Endodermal cell (in vitro differentiated cells): ENCODE data around the gene TRMT2A. TPM values are rescaled to one million over a fixed set of nuclear protein-coding genes. Genes with fewer than 3 reads are reported as not detected.

Experiments
- DNase-seq: peaks from one replicate; pipeline ENCODE4 v3.0.0-alpha.2; 2017
- H3K27ac ChIP-seq: 2 replicates; pipeline ENCODE4 v1.5.1; 2013; ENCODE audit warnings: mild to moderate bottlenecking, low read depth, low read length, moderate library complexity
- H3K27me3 ChIP-seq: 2 replicates; pipeline ENCODE4 v1.6.1; 2013; ENCODE audit warnings: mild to moderate bottlenecking, low read length, moderate library complexity; ENCODE audit not compliant: insufficient read depth, control insufficient read depth, poor library complexity, severe bottlenecking
- H3K36me3 ChIP-seq: 2 replicates; pipeline ENCODE4 v1.7.0; 2013; ENCODE audit warnings: mild to moderate bottlenecking, low read length, moderate library complexity; ENCODE audit not compliant: control insufficient read depth, insufficient read depth
- H3K4me1 ChIP-seq: one replicate; pipeline ENCODE4 v1.7.0; 2013; ENCODE audit warnings: low read length; ENCODE audit not compliant: control insufficient read depth, insufficient read depth
- H3K4me3 ChIP-seq: 2 replicates; pipeline ENCODE4 v1.5.1; 2013; ENCODE audit warnings: mild to moderate bottlenecking, low read length, moderate library complexity
- H3K9ac ChIP-seq: 2 replicates; pipeline ENCODE4 v1.6.1; 2013; ENCODE audit warnings: mild to moderate bottlenecking, low read length, moderate library complexity; ENCODE audit not compliant: poor library complexity, severe bottlenecking; ENCODE audit errors: extremely low read depth
- H3K9me3 ChIP-seq: 2 replicates; pipeline ENCODE4 v1.6.1; 2013; ENCODE audit warnings: mild to moderate bottlenecking, low read length, moderate library complexity; ENCODE audit not compliant: control insufficient read depth
- H3K27ac Mint-ChIP-seq: 2 replicates; pipeline ENCODE4 v1.8.0; 2020; ENCODE audit warnings: mixed read lengths
- H3K27me3 Mint-ChIP-seq: 2 replicates; pipeline ENCODE4 v1.8.0; 2021; ENCODE audit warnings: mild to moderate bottlenecking, mixed read lengths; ENCODE audit not compliant: insufficient read depth
- H3K36me3 Mint-ChIP-seq: 2 replicates; pipeline ENCODE4 v1.8.0; 2020; ENCODE audit warnings: low read depth, mixed read lengths
- H3K4me1 Mint-ChIP-seq: 2 replicates; pipeline ENCODE4 v1.8.0; 2020; ENCODE audit warnings: mixed read lengths
- H3K4me3 Mint-ChIP-seq: 2 replicates; pipeline ENCODE4 v1.8.0; 2020; ENCODE audit warnings: mild to moderate bottlenecking, moderate library complexity, mixed read lengths
- H3K9me3 Mint-ChIP-seq: 2 replicates; pipeline ENCODE4 v1.8.0; 2020; ENCODE audit warnings: mild to moderate bottlenecking, mixed read lengths
- CTCF ChIP-seq: fragments of 200-600 bp; sonication (generic); conservative IDR thresholded peaks from 2 replicates; pipeline ENCODE4 v1.5.0; 2021; ENCODE audit warnings: antibody characterized with exemption, mild to moderate bottlenecking
- WGBS, 2 experiments: methylation state at CpG; one replicate each; pipeline versions ENCODE4 v1.1.5 to v1.1.7; 2013; ENCODE audit warnings: missing lambda C conversion rate in 2 of 2, mixed read lengths in 1 of 2; ENCODE audit not compliant: insufficient coverage in 1 of 2, insufficient read length in 1 of 2; 5-methylcytosine and 5-hydroxymethylcytosine counted together
- total RNA-seq, 2 donors: library from RNA; stranded (reverse); fragmentation: NEBNext Ultra II Directional in 1 of 2; extraction: Animal tissue kit (Norgen Biotek cat#: 25700) in 1 of 2; gene quantifications; 2 replicates in 1 of 2; 3 replicates in 1 of 2; pipeline ENCODE4 v1.2.1, GENCODE V29; 2021

TRMT2A gene
- total RNA-seq, 2 donors from 2014 or later, result 45.6 to 55.2 TPM

GRCh38 chr22:20148414-20148813, 31.4 kb upstream of the TRMT2A start:
- Histone ChIP-seq H3K4me1 (no peaks in the 10 kb centered on the region), H3K9me3 (no peaks in the 10 kb centered on the region), H3K9ac (no peak overlapping the region), H3K36me3 (no peaks in the 10 kb centered on the region), H3K27me3 (no peaks in the 10 kb centered on the region), H3K4me3 (no peak overlapping the region), H3K27ac (no peak overlapping the region)
- Mint-ChIP-seq H3K36me3 (no peaks in the 10 kb centered on the region), H3K4me1 (no peaks in the 10 kb centered on the region), H3K27ac (no peak overlapping the region), H3K9me3 (no peaks in the 10 kb centered on the region), H3K4me3 (no peak overlapping the region), H3K27me3 (no peaks in the 10 kb centered on the region)
- DNase-seq, result no peak
- TF ChIP-seq CTCF, result no peak
- whole genome bisulfite sequencing, 2 experiments, result 93 to 94% methylated on average over 16 to 18 of the region's 18 CpGs

GRCh38 chr22:20147237-20147988, 30.4 kb upstream of the TRMT2A start:
- DNase-seq, result no peak
- H3K4me1 Mint-ChIP-seq, result no peaks in the 10 kb centered on the region
- Histone ChIP-seq H3K4me1 (no peaks in the 10 kb centered on the region), H3K9ac (no peak overlapping the region), H3K27ac (peak overlapping the region; percentile 17), H3K27me3 (no peaks in the 10 kb centered on the region), H3K36me3 (no peaks in the 10 kb centered on the region), H3K9me3 (no peaks in the 10 kb centered on the region), H3K4me3 (no peak overlapping the region)
- WGBS, 2 experiments, result 92 to 100% methylated on average over 1 to 12 of the region's 14 CpGs
- H3K4me3 Mint-ChIP-seq, result no peak overlapping the region
- H3K27ac Mint-ChIP-seq, result no peak overlapping the region
- no peaks in the 10 kb centered on the region for H3K36me3 Mint-ChIP-seq
- no peaks in the 10 kb centered on the region for H3K27me3 Mint-ChIP-seq
- H3K9me3 Mint-ChIP-seq, result no peaks in the 10 kb centered on the region
- no peak for TF ChIP-seq CTCF

GRCh38 chr22:20146777-20147176, 29.8 kb upstream of the TRMT2A start:
- Mint-ChIP-seq H3K4me1 (no peaks in the 10 kb centered on the region), H3K27ac (peak overlapping the region; percentile 68), H3K36me3 (no peaks in the 10 kb centered on the region), H3K4me3 (no peak overlapping the region), H3K27me3 (no peaks in the 10 kb centered on the region), H3K9me3 (no peaks in the 10 kb centered on the region)
- peak overlapping the region; percentile 38 for H3K27ac ChIP-seq
- H3K9ac ChIP-seq, result no peak overlapping the region
- H3K36me3 ChIP-seq, result no peaks in the 10 kb centered on the region
- H3K27me3 ChIP-seq, result no peaks in the 10 kb centered on the region
- no peaks in the 10 kb centered on the region for H3K9me3 ChIP-seq
- no peak overlapping the region for H3K4me3 ChIP-seq
- H3K4me1 ChIP-seq, result no peaks in the 10 kb centered on the region
- no peak for TF ChIP-seq CTCF
- 87 to 90% methylated on average over 13 to 22 of the region's 22 CpGs for WGBS, 2 experiments
- DNase-seq, result no peak
